Right ventricle myocardium inferior (tissue), 1 donor: ENCODE data around the gene PDE3B. TPM values are rescaled to one million over a fixed set of nuclear protein-coding genes. Genes with fewer than 3 reads are reported as not detected.
"Not testable (repeated sequence)": the region's sequence is repeated elsewhere in the genome, so short reads cannot be mapped to it uniquely, and the experiment has no call there.

Experiments
- ATAC-seq: fragments of 200-7000 bp; cut with Tn5 transposase; one replicate; pipeline ENCODE4 v1.9.1; 2020; ENCODE audit warnings: mild to moderate bottlenecking, moderate library complexity
- DNase-seq: peaks from one replicate; pipeline ENCODE4 v3.0.0; 2021; ENCODE audit errors: missing footprints
- intact Hi-C: fragments of 100-400 bp; cut with DNase I; formaldehyde crosslinking; loops from one replicate; pipeline ENCODE4 v1.11.0; 2022
- total RNA-seq: library from RNA; stranded (reverse); fragmentation: NEBNext Ultra II Directional; extraction: Animal tissue kit (Norgen Biotek cat#: 25700); gene quantifications from one replicate; pipeline ENCODE4 v1.2.1, GENCODE V29; 2021
- donor health status: DM: no; HTN: yes; CAD: no; lungs with severe emphysema.

The PDE3B gene
- total RNA-seq, 1 donor from 2014 or later = 4.5 TPM

DNA sequence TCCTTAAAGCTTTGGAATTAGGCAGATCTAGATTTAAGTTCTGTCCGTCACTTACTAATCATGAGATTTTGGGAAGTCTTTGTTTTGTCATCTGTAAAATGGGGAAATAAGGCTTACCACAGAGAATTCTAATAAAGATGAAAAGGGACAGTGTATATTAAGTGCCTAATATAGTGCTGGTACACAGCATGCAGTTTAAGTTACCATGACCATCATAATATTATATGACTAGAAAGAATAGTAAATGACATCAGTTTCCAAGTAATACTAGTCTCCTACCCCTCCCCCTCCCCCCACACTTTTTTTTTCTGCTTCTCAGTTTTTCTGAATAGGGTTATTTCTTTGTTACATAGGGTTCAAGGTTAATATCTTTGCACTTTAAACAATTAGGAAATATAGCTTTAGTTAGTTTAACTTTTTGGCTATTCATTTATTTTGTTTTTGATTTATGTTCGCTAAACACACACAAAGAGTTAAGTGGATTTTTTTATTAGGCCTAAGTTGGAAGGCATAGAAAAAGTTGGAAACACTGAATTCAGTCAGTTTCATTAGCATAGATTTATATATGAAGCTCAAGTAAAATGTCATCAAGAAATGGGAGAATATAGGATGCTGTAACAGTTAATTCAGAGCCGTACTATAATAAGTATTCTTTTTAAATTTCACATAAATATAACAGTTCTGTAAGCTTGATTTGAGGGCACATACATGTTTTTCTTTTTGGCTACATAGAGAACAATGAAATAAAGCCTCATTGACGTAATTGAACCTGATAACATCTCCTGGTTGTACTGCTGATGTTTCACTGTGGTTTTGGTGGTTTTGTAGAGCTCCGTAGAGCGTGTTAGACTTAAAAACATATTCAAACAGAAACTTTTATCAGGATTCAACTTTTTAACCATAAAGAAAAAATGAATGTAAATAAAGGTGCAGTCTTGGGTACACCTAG, 121.2 kb downstream of the PDE3B start:
- intact Hi-C loops = no loop called here
- ATAC-seq (no peak), DNase-seq (no peak)

DNA sequence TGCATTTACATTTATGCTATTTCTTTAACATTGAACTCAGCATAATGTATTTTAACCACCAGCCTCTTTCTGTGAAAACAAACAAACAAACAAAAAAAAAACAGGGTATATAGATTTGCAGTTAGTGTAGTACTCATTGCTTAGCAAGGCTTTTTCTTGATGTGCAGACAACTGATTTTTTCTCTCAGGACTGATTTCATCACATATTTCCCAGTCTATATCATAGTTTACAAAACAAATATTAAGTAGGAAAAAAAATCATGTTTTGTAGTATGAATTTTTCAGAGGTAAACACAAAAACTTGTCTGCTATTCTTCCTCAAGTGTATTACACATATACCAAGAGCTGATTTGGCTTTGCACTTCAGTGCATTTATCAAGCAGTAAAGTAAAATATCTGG, 123.0 kb downstream of the PDE3B start:
- DNase-seq = no peak
- no peak for ATAC-seq
- intact Hi-C loops = no loop called here

DNA sequence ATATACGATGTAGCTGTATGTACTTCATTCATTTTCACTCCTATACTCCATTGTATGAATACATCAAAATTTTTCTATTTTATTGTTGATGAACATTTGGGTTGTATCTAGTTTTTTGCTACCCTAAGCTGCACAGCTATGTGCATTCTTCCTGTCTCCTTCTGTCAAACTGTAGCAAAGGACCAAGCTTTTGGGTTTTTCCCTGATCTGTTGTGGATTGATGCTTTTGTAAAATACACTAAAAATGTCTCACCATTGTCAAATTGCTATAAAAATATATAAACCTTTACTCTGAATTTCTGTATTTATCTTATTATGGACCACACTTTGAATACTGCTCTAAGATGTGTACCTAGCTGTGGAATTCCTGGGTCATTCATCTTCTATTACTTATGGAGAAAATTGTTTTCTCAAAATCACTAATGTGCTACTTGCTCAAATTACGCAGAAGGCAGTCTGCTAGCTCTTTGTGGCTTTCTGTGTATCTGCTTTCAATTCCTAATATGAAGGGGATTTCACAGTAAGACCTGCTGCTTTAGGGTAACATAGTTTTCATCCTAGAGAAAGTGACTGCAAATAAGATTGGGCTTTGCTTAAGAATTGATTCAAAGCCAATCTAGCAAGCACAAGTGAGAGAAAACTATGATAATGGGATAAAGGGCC, 125.1 kb downstream of the PDE3B start:
- ATAC-seq (no peak), DNase-seq (no peak)
- intact Hi-C loops = no loop called here

DNA sequence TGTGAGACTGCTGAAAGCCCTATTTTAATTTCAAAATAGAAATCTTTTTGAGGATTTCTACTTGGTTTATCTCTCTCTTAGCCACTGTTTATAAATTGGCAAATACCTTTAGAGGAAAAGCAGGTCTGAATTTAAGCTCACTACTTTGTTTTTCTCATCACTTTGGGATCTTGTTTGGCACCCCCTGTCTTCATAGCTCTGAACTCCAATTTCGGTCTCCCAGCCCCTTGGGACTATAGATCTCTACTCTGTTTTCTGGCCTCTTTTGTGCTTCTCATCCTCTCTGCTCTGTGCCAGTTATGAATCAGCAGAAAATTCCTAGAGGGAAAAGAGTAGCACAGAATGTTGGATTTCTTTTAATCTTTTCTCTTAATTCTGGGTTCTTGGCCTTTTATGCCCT, 130.2 kb downstream of the PDE3B start:
- DNase-seq (no peak), ATAC-seq (no peak)
- intact Hi-C loops = no loop called here

DNA sequence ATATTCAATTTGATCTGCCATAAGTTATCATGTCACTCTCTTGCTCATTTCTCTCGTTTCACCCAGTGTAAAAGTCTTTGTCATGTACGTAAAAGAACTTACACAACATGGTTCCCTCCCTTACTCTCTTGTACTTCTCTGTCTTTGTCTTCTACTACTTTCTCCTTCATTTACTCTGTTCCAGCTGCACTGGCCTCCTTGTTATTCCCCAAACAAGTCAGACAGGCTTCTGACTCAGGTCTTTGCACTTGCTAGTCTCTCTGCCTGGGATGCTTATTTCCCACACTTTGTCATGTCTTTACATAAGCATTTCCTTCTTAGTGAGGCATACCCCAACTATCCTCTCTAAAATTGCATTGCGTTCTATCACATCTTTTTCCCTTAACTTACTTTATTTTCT, 131.1 kb downstream of the PDE3B start:
- ATAC-seq = no peak
- intact Hi-C loops = no loop called here
- DNase-seq = no peak

DNA sequence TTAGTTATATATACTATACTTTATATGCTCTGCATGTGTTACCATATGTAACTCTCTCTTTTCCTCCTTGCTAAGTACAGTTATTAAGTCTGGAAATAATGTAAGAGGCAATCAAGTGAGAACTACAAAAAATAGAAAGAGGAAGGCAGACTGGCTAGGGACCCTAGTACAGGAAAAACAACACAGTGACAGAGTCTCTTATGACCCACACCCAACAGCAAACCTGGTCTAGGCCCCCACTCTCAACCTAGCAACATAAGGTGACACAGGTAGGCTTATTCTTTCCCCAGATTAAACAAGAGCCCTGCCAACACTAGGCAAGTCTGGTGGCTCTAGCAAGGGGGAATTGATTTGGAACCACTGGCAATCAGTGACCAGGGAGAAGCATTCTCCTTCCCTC, 132.3 kb downstream of the PDE3B start:
- ATAC-seq (no peak), DNase-seq (no peak)
- intact Hi-C loops = no loop called here

DNA sequence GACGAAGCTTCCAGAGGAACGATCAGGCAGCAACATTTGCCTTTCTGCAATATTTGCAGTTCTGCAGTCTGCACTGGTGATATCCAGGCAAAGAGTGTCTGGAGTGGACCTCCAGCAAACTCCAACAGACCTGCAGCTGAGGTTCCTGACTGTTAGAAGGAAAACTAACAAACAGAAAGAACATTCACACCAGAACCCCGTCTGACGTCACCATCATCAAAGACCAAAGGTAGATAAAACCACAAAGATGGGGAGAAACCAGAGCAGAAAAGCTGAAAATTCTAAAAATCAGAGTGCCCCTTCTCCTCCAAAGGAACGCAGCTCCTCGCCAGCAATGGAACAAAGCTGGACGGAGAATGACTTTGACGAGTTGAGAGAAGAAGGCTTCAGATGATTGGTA, 134.9 kb downstream of the PDE3B start:
- intact Hi-C loops, ATAC-seq, DNase-seq: not testable (repeated sequence)

DNA sequence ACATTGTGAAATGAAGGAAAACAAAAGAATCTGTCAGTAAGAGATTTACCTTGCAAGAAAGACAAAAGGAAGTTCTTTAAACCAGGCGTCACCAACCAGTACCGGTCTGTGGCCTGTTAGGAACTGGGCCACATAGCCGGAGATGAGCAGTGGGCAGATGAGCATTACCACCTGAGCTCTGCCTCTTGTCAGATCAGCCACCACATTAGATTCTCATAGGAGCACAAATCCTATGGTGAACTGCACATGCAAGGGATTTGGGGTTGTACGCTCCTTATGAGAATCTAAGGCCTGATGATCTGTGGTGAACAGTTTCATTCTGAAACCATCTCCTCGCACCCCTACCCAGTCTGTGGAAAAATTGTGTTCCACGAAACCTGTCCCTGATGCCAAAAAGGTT, 140.2 kb downstream of the PDE3B start:
- ATAC-seq (no peak), DNase-seq (no peak)
- intact Hi-C loops = no loop called here

DNA sequence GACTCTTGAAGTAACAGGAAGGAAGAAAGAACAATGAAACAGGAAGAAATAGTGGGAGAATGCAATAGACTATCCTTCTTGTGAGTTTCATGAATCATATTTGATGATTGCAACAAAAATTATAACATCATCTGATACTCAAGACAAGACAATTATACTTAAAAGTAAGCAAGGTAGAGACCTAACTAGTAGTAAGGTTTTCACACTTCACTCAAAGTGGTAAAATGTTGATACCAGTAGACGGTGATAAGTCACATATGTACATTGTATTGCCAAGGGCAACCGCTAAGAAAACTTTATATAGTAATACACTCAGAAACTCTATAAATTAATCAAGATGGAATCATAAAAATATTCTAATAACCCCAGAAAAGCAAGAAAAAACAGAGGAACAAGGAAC, 140.6 kb downstream of the PDE3B start:
- intact Hi-C loops = no loop called here
- DNase-seq = no peak
- no peak for ATAC-seq

DNA sequence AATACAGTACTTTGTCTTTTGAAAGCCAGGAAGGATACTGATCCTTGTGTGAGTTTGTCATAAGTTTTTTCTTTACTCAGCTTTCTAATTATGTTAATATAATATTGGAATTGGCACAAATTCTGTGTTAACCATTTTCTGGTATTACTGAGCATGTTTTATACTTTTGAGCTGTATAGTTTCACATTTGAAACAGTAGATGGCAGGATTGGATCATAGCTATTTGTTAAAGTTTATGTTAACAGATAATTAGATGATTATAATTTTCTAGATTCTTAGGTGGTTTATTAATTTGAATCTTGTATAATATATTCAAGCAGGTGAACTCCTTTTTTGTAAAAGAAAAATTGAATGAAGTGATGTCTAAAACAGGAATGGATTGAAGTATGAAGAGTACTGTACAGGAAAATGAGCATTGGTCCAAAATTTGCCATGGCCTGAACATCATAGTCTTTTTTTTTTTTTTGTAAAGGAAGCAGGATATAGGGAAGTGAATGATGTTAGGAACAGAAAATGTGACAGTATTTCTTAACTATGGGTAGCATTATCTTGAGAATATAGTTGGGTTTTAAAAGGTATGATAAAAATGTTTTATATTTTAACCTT, 146.4 kb downstream of the PDE3B start:
- no peak for DNase-seq
- ATAC-seq = no peak
- intact Hi-C loops = loop anchor here (1.0 kb wide), 1 partner anchor 117 kb away; no protein-coding TSS in a partner anchor

DNA sequence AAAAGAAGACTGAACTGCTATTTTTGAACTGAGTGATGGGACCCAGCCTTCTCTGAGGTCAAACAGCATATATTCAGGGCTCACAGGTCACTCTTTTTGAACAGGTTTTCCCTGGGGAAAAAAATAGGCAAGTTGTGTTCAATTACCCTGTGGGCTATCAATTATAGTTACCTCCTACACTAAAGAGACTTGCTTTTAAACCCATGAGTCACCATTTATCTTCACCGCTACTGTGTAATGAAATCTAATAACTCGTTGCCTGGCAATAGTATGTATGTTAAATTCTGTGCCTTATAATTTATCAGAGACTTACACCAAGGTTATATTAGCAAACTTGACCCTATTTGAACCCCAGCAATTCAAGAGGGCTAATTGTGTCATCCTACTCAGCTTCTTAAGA, 149.9 kb downstream of the PDE3B start:
- DNase-seq (no peak), ATAC-seq (no peak)
- intact Hi-C loops = no loop called here

DNA sequence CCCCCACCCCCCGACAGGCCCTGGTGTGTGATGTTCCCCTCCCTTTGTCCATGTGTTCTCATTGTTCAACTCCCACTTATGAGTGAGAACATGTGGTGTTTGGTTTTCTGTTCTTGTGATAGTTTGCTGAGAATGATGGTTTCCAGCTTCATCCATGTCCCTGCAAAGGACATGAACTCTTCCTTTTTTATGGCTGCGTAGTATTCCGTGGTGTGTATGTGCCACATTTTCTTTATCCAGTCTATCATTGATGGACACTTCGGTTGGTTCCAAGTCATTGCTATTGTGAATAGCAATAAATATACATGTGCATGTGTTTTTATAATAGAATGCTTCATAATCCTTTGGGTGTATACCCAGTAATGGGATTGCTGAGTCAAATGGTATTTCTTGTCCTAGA, 152.4 kb downstream of the PDE3B start:
- intact Hi-C loops, ATAC-seq: not testable (repeated sequence)

DNA sequence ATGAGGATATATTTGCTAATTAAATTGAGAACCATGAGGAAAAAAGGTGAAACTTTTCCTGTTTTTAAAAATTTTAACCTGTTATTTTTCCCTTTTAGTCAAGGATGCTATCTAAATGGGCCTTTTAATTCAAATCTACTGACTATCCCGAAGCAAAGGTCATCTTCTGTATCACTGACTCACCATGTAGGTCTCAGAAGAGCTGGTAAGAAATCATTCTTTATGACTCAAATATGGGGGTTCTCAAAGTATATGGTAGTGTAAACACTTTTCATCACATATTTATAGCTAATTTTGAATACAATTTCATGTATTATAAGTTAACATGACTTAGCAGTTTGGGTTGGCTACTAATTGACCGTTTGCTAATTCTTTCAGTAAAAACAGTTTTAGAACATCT, 160.2 kb downstream of the PDE3B start:
- ATAC-seq (no peak), DNase-seq (no peak)
- intact Hi-C loops = no loop called here

More for the DNA sequence above, 152.4 kb downstream of the PDE3B start:
- not testable (repeated sequence) for DNase-seq

DNA sequence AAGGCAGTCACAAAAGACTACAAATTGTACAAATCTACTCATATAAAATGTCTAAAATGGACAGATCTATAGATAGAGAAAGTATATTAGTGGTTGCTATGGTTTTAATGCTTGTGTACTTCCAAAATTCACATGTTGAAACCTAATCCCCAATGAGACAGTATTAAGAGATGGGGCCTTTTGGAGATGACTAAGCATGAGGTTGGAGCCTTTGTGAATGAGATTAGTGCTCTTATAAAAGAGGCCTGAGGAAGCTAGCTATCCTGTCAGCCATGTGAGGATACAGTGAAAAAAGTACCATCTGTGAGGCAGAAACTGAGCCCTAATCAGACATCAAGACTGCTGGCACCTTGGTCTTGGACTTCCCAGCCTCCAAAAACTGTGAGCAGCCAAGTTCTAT, 165.9 kb downstream of the PDE3B start:
- intact Hi-C loops = no loop called here
- DNase-seq (no peak), ATAC-seq (no peak)

DNA sequence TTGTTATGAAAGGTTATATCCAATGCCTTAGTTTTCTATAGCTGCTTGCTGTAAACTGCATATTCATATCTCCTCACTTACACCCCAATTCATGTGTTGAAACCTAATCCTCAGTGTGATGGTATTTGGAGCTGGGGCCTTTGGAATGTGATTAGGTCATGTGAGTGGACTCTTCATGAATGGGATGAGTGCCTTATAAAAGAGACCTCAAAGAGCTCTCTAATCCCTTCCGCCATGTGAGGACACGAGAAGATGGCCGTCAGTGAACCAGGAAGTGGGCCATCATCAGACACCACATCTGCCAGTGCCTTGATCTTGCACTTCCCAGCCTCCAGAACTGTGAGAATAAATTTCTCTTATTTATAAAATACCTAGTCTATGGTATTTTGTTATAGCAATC, 169.2 kb downstream of the PDE3B start:
- DNase-seq (no peak), ATAC-seq (no peak)
- intact Hi-C loops = no loop called here

DNA sequence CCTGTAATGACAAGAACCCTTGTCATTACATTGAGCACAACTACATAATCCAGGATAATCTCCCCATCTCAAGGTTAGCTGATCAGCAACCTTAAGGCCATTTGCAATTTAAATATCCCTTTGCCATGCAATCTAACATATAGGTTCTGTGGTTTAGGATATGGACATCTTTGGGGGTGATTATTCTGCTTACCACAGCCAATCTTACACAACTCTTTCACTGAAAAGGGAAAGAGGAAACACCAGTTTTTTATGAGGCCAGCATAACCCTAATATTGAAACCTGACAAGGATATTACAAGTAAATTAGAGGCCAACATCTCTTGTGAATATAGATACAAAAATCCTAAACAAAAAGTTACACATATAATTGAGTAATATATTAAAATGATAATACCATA, 169.9 kb downstream of the PDE3B start:
- DNase-seq (no peak), ATAC-seq (no peak)
- intact Hi-C loops = no loop called here

DNA sequence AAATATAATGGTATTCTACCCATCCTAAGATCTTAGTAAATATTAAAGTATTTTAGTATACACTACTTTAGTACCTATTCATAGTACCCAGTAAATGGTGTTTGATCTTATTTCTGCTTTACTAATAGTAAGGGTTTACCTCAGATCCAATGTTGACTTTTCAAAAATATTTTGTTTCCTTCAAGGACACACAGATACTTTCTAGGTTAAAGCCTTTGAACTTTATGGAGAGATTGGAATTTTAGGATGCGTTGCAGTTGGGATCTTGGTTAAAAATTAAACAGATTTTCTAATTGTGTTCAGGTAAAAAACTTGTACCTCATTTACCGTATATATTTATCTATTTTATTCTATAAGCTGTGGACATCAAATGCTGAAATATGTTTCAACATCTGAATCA, 175.2 kb downstream of the PDE3B start:
- ATAC-seq = no peak
- intact Hi-C loops = no loop called here
- DNase-seq = no peak

DNA sequence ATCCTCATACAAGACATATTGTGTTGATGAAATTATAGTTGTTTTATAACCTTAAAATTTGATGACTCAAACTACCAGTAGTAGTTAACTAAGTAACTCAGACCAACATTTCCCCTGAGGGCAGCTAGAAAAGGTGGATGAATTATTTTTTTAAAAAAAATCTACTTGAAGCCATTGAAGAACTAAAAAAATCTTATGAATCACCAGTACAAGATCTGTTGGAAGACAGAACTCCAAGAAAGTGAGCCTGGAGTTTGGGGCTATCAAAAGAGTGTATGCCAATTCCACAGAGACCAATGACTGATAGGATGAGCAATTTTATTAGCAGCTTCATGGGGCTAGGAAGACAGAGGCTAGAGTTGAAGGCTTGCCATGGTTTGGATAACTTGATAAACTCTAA, 176.0 kb downstream of the PDE3B start:
- DNase-seq (no peak), ATAC-seq (no peak)
- intact Hi-C loops = no loop called here

DNA sequence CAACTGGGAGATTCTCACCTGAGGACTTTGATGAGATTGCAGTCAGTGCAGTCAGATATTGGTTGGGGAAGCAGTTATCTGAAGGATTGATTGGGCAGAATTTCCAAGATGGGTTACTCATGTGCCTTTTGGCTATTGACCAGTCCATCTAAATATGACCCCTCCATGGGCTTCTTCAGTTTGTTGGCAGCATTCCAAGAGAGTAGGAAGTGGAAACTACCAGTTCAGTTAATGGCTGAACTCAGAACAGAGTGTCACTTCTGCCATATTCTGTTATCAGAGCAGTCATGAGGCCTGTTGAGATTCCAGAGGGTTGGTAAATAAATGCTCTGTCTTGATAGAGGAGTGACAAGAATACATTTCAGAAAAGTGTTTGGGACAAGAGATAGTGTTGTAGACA, 177.4 kb downstream of the PDE3B start:
- DNase-seq = no peak
- intact Hi-C loops = no loop called here
- no peak for ATAC-seq

DNA sequence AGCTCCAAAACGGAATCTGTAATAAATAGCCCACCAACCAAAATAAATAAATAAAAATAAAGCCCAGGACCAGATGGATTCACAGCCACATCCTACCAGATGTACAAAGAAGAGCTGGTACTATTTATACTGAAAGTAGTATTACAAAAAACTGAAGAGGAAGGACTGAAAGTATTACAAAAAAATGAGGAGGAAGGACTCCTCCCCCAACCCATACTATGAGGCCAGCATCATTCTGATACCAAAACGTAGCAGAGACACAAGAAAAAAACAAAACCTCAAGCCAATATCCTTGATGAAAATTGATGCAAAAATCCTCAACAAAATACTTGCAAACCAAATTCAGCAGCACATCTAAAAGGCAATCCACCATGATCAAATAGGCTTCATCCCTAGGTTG, 183.0 kb downstream of the PDE3B start:
- ATAC-seq = no peak
- intact Hi-C loops = no loop called here
- no peak for DNase-seq
